GM21723 (cell line): ENCODE data around the gene SLC16A12.
"Not testable (repeated sequence)": the region's sequence is repeated elsewhere in the genome, so short reads cannot be mapped to it uniquely, and the experiment has no call there.

Source experiments
- ATAC-seq: cut with Tn5 transposase; IDR thresholded peaks from one replicate; pipeline ENCODE4 v1.9.1; 2021; ENCODE audit warnings: mild to moderate bottlenecking, moderate library complexity; ENCODE audit not compliant: unreplicated experiment

The SLC16A12 gene

DNA sequence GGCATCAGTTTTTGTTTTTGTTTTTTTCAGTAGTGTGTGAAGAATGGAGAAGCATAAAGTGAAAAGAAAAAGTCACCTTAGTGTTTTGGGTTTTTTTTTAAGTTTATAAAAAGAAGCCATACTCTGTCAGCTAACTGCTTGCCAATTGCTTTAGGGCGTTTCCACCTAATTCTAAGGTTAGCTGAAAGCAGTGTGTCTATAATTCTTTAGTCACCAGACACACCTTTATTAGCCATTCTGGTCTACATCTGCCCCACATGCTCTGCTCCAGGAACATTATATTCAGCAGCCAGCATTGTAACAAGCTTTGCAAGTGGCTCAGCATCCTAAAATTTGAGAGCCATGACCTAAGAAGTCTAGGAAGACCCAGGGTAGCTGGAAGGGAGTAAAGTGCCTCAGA is 14.1 kb upstream of the SLC16A12 start:
- ATAC-seq, result no peak

GRCh38 chr10:89548673-89549072 is 13.3 kb upstream of the SLC16A12 start:
- no peak for ATAC-seq

- no peak for ATAC-seq
Observed at GRCh38 chr10:89547853-89548513, 12.6 kb upstream of the SLC16A12 start.

GRCh38 chr10:89546651-89547050 is 11.3 kb upstream of the SLC16A12 start:
- not testable (repeated sequence) for ATAC-seq

DNA sequence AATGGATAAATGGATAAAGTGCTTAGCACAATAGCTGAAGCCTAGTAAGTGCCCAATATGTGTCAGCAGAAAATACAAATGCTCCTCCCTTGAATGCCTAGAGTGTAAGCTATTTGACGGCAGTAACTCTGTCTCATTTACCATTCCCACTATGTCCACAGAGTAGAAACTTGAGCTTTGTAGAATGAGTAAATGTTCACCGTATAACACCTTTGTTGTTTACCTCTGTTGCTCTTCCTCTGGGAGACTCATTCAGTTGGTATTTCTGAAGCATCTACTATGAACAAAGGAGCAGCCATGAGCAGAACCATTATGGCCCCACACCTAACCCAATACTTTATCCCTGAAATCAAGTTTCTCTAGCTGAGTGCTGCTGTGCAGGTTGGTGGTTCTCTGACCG is 8.4 kb upstream of the SLC16A12 start:
- no peak for ATAC-seq

GRCh38 chr10:89540420-89540949 is 5.1 kb upstream of the SLC16A12 start:
- no peak for ATAC-seq

DNA sequence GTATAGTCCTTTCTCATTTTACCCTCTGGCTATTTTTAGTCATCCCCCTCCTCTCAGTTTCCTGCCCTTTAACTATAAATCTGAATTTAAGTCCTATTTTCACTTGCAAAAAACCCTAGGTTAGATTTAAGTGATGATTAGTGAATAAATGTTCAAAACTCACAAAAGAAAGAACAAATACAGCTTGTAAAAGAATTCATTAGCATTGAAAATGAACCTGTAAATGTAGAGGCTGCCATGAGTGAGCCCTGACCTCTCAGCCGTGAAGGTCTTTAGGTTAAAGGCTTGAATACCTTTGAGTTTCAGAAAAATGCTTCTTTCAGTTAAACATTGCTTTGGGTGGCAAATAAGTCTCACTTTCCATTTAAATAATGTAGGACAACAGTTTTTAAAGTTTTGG is 2.0 kb upstream of the SLC16A12 start:
- ATAC-seq, result no peak

- ATAC-seq, result no peak
Observed at GRCh38 chr10:89536013-89536354, 590 bp upstream of the SLC16A12 start.

DNA sequence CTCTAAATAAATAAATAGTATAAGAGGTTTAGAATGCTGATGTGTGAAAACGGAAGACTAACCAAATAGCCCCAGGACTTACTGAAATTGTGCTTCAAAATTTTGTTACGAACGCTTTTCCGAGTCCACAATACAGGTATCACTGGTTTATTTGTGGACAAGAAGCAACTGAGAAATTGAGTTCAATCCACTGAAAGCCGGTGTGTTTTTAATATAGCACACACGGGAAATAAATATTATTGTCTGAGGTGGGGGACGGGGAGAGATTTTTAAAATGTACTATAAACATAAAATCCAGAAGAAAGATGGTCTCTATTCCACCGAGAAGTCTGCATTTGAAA is 598 bp downstream of the SLC16A12 start:
- ATAC-seq, result no peak

- ATAC-seq, result no peak
Observed at GRCh38 chr10:89532476-89532875, 2.9 kb downstream of the SLC16A12 start.

DNA sequence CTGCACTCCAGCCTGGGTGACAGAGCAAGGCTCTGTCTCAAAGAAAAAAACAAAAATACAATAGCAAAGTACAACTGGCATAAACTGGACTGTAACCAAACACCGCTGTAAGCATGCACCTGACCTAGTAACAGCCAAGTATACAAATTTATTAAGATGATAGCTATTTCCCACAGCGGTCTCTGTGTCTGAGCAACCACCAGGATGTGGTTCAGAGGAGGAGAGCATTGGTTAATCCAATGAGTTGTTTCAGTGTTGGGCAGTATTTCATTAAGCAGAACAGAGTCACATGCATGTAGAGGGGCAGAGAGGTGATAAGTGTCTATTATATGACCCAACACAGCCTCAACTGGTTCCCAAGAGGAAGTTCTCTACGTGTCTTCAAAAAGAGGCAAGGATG is 4.0 kb downstream of the SLC16A12 start:
- no peak for ATAC-seq

- ATAC-seq, result not testable (repeated sequence)
Observed at GRCh38 chr10:89529711-89530110, 5.7 kb downstream of the SLC16A12 start.

- no peak for ATAC-seq
Observed at GRCh38 chr10:89526358-89526757, 9.0 kb downstream of the SLC16A12 start.

- no peak for ATAC-seq
Observed at GRCh38 chr10:89525556-89525955, 9.8 kb downstream of the SLC16A12 start.

GRCh38 chr10:89524279-89524678 is 11.1 kb downstream of the SLC16A12 start:
- no peak for ATAC-seq

DNA sequence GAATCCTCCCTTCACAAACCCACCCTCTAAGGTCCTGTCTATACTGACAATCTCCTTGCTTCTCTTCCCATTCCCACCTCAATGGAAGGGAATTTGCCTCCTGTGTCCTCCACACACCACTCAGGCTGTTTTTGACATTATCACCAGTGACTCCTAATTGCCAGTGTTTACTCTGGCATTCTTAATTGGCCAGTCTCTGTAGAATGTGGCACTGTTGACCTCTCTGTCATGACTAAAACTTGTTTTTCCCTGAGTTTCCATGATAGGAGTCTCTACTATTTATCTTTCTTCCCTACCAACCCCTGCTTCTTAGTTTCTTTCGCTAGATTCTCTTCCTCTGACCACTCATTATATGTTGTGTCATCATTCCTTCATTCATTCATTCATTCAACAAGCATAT is 12.1 kb downstream of the SLC16A12 start:
- ATAC-seq, result no peak

DNA sequence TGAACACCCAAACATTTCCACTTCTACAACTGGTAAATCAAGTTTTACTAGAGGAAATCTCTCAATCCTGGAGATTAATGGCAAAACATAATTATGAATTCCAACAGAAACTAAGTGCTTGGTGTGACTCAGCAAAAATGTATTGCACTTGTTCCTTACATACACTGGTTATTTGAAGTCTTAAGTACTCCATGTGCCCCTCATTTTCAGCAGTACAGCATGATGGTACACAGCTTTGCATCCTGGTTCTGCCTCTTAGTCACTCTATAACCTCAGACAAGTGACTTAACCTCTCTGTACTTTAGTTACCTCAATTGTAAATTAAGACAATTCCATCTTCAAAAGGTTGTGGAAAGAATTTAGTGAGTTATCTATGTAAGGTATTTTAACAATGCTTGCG is 12.9 kb downstream of the SLC16A12 start:
- no peak for ATAC-seq

DNA sequence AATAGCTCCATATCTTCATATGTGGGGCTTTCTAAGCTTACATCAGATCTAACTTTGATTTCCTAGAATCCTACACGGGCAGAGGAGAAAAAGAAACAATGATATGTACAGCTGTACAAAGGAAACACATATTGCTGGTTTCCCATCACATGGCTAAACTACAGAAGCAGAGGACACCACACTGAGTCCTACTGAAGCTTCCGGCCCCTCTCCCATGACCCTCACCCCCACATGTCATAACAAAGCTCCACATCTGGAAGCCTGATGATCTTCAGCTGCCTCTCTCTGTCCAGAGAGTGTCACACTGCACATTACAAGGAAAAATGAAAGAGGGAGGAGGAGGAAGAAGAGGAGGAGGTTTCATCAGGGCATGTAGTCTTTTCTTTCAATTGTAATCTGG is 14.0 kb downstream of the SLC16A12 start:
- ATAC-seq, result no peak

GRCh38 chr10:89520706-89521105 is 14.7 kb downstream of the SLC16A12 start:
- ATAC-seq, result no peak

GRCh38 chr10:89518876-89519842 is 16.2 kb downstream of the SLC16A12 start:
- ATAC-seq, result no peak

GRCh38 chr10:89518108-89518507 is 17.3 kb downstream of the SLC16A12 start:
- no peak for ATAC-seq

- no peak for ATAC-seq
Observed at GRCh38 chr10:89516149-89516832, 19.1 kb downstream of the SLC16A12 start.
